ENCODE data around the gene UNC5C.

- TF ChIP-seq, protein P1, sequence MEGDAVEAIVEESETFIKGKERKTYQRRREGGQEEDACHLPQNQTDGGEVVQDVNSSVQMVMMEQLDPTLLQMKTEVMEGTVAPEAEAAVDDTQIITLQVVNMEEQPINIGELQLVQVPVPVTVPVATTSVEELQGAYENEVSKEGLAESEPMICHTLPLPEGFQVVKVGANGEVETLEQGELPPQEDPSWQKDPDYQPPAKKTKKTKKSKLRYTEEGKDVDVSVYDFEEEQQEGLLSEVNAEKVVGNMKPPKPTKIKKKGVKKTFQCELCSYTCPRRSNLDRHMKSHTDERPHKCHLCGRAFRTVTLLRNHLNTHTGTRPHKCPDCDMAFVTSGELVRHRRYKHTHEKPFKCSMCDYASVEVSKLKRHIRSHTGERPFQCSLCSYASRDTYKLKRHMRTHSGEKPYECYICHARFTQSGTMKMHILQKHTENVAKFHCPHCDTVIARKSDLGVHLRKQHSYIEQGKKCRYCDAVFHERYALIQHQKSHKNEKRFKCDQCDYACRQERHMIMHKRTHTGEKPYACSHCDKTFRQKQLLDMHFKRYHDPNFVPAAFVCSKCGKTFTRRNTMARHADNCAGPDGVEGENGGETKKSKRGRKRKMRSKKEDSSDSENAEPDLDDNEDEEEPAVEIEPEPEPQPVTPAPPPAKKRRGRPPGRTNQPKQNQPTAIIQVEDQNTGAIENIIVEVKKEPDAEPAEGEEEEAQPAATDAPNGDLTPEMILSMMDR (IDR thresholded peaks at IDR 0.05) = no peak
- no peak for TF ChIP-seq POLR2A (IDR thresholded peaks at IDR 0.05)
Measured at GRCh38 chr4:95526075-95526474, 22.7 kb downstream of the UNC5C start.
